Gastrocnemius medialis (tissue), 4 donors: ENCODE data around the gene ABCF2. TPM values are rescaled to one million over a fixed set of nuclear protein-coding genes. Genes with fewer than 3 reads are reported as not detected.
A peak's percentile ranks its signal among the peaks of the same experiment; 100 is the strongest.

ENCODE experiments used
- ATAC-seq, 2 donors: fragments of 150-250 bp; one replicate each; pipeline ENCODE4 v1.9.1; 2016
- DNase-seq, 2 donors: peaks; one replicate each; pipeline ENCODE4 v3.0.0-alpha.2; 2019
- H3K27ac ChIP-seq, 4 donors: fragments of 200-600 bp; sonication (generic); 1 replicate in 1 of 4; 2 replicates in 3 of 4; pipeline ENCODE4 v1.5.1; 2016 to 2018; ENCODE audit warnings: mild to moderate bottlenecking in 2 of 4, moderate library complexity in 1 of 4
- H3K27me3 ChIP-seq, 3 donors: fragments of 200-600 bp; sonication (generic) in 2 of 3; 1 replicate in 1 of 3; 2 replicates in 2 of 3; pipeline versions ENCODE4 v1.5.1 to v1.6.0; 2016 to 2019; ENCODE audit warnings: mild to moderate bottlenecking in 1 of 3, moderate library complexity in 1 of 3
- H3K36me3 ChIP-seq, 2 donors: fragments of 200-600 bp; sonication (generic) in 1 of 2; one replicate each; pipeline ENCODE4 v1.5.1; 2017 to 2018
- H3K4me1 ChIP-seq, 2 donors: fragments of 200-600 bp; sonication (generic) in 1 of 2; one replicate each; pipeline ENCODE4 v1.5.1; 2016 to 2017; ENCODE audit warnings: mild to moderate bottlenecking in 2 of 2
- H3K4me3 ChIP-seq, 4 donors: fragments of 200-600 bp; sonication (generic) in 3 of 4; 1 replicate in 1 of 4; 2 replicates in 3 of 4; pipeline ENCODE4 v1.5.1; 2016 to 2019; ENCODE audit warnings: mild to moderate bottlenecking in 2 of 4
- H3K9me3 ChIP-seq, 3 donors: fragments of 200-600 bp; sonication (generic) in 2 of 3; 1 replicate in 1 of 3; 2 replicates in 2 of 3; pipeline ENCODE4 v1.5.1; 2016 to 2019
- CTCF ChIP-seq, 5 experiments: fragments of 450-650 bp in 3 of 5; fragments of 200-600 bp in 2 of 5; sonication (generic) in 2 of 5; IDR thresholded peaks in 4 of 5; conservative IDR thresholded peaks in 1 of 5; 1 replicate in 4 of 5; 2 replicates in 1 of 5; pipeline ENCODE4 v1.5.1; 2016 to 2019; ENCODE audit warnings: antibody characterized with exemption in 5 of 5, mild to moderate bottlenecking in 3 of 5, moderate library complexity in 3 of 5
- POLR2A ChIP-seq, 2 donors: fragments of 450-650 bp; IDR thresholded peaks; one replicate each; pipeline ENCODE4 v1.6.1; 2017; ENCODE audit warnings: antibody characterized with exemption in 2 of 2, mild to moderate bottlenecking in 2 of 2, moderate library complexity in 2 of 2
- in situ Hi-C, 4 donors: fragments of 200-750 bp; cut with MboI; loops; one replicate each; pipeline versions ENCODE4 v1.15.0 to v1.8.0; 2017; ENCODE audit warnings: low sequenced_read_pairs in 4 of 4
- intact Hi-C: fragments of 100-400 bp; cut with DNase I; formaldehyde crosslinking; loops from one replicate; pipeline ENCODE4 v1.15.1; 2023; ENCODE audit warnings: low total_unique reads
- total RNA-seq, 4 donors: library from RNA; depleted of rRNA; stranded (reverse); fragments of >200 nt; gene quantifications; one replicate each; pipeline versions ENCODE4 v1.1.0 to v1.2.3, GENCODE V29; 2016

Gene ABCF2
- total RNA-seq, 4 donors from 2014 or later = 73.3 to 119 (median 96.3) TPM

- DNase-seq (peak; percentile 70 to 84), ATAC-seq (peak; percentile 44 to 56)
- no peaks in the 10 kb centered on the region for H3K36me3 ChIP-seq
- H3K4me1 ChIP-seq = peaks cover 57 to 70% of the 10 kb centered on the region in 2 donors
- intact Hi-C loops = loop anchor here (5.0 to 10.0 kb wide), 5 partner anchors 167 to 884 kb away; partner anchors contain the start of genes ABCB8, FASTK, REPIN1 and TMUB1
- in situ Hi-C loops = no loop called here
- no peaks in the 10 kb centered on the region for H3K9me3 ChIP-seq
- TF ChIP-seq CTCF (IDR thresholded peaks at IDR 0.05 in 4 of 5, conservative IDR thresholded peaks at IDR 0.05 in 1 of 5) = peak in 1 of 5 experiments; percentile 3
- peak; percentile 83 to 90 for TF ChIP-seq POLR2A (IDR thresholded peaks at IDR 0.05)
- peak overlapping the region; percentile 68 to 94 (median 85) for H3K4me3 ChIP-seq
- H3K27me3 ChIP-seq = no peaks in the 10 kb centered on the region
- H3K27ac ChIP-seq = peak overlapping the region; percentile 92 to 100 (median 98)
Observed at GRCh38 chr7:151249034-151249731, 22.2 kb upstream of the ABCF2 start.

- Histone ChIP-seq H3K4me1 (peaks cover 64 to 77% of the 10 kb centered on the region in 2 donors), H3K9me3 (no peaks in the 10 kb centered on the region), H3K36me3 (no peaks in the 10 kb centered on the region), H3K27me3 (no peaks in the 10 kb centered on the region), H3K27ac (peak within 1 kb of the TSS; percentile 92 to 100 (median 98)), H3K4me3 (peak within 1 kb of the TSS; percentile 68 to 94 (median 85))
- intact Hi-C loops = loop anchor here (5.0 to 10.0 kb wide), 5 partner anchors 166 to 884 kb away; partner anchors contain the start of genes ABCB8, FASTK, REPIN1 and TMUB1
- peak; percentile 27 to 30 for ATAC-seq
- no peak for TF ChIP-seq POLR2A (IDR thresholded peaks at IDR 0.05)
- peak in 3 of 5 experiments; percentile 6 to 11 (median 11) for TF ChIP-seq CTCF (IDR thresholded peaks at IDR 0.05 in 4 of 5, conservative IDR thresholded peaks at IDR 0.05 in 1 of 5)
- in situ Hi-C loops = no loop called here
- DNase-seq = peak in 1 of 2 donors; percentile 67
Observed at GRCh38 chr7:151248346-151249033, 21.5 kb upstream of the ABCF2 start, which contains the start of gene SMARCD3. Gene SMARCD3 (minus strand): TSS chr7:151248694. CDS start chr7:151248562, 132 bp downstream.

GRCh38 chr7:151247611-151248345, 20.8 kb upstream of the ABCF2 start:
- intact Hi-C loops = loop anchor here (1.0 to 10.0 kb wide), 8 partner anchors 21 to 883 kb away; partner anchors contain the start of genes ABCB8, ABCF2, FASTK and REPIN1
- Histone ChIP-seq H3K36me3 (peaks cover 0 to 2% of the 10 kb centered on the region in 2 donors), H3K4me1 (peaks cover 63 to 77% of the 10 kb centered on the region in 2 donors), H3K4me3 (peak overlapping the region; percentile 68 to 94 (median 85)), H3K27me3 (no peaks in the 10 kb centered on the region), H3K27ac (peak overlapping the region; percentile 92 to 100 (median 98)), H3K9me3 (no peaks in the 10 kb centered on the region)
- DNase-seq (peak; percentile 77 to 81), ATAC-seq (peak; percentile 29 to 37)
- in situ Hi-C loops = no loop called here
- TF ChIP-seq POLR2A (IDR thresholded peaks at IDR 0.05) (peak; percentile 68 to 70), CTCF (IDR thresholded peaks at IDR 0.05 in 4 of 5, conservative IDR thresholded peaks at IDR 0.05 in 1 of 5) (no peak)

- Histone ChIP-seq H3K4me3 (peak overlapping the region; percentile 68 to 94 (median 85)), H3K9me3 (no peaks in the 10 kb centered on the region), H3K27ac (peak overlapping the region; percentile 92 to 100 (median 98)), H3K27me3 (no peaks in the 10 kb centered on the region), H3K4me1 (peaks cover 57 to 70% of the 10 kb centered on the region in 2 donors), H3K36me3 (peaks cover 0 to 9% of the 10 kb centered on the region in 2 donors)
- intact Hi-C loops = loop anchor here (1.0 to 10.0 kb wide), 8 partner anchors 20 to 882 kb away; partner anchors contain the start of genes ABCB8, ABCF2, FASTK and REPIN1
- in situ Hi-C loops = no loop called here
- ATAC-seq (peak; percentile 57 to 60), DNase-seq (peak; percentile 92 to 97)
- peak; percentile 70 to 76 for TF ChIP-seq POLR2A (IDR thresholded peaks at IDR 0.05)
- no peak for TF ChIP-seq CTCF (IDR thresholded peaks at IDR 0.05 in 4 of 5, conservative IDR thresholded peaks at IDR 0.05 in 1 of 5)
Observed at GRCh38 chr7:151246851-151247580, 20.0 kb upstream of the ABCF2 start.
